BE2C (cell line): ENCODE results near the gene UBXN10.

ENCODE experiments used
- DNase-seq: peaks from one replicate; pipeline ENCODE4 v3.0.0-alpha.2; 2020
- H3K27me3 ChIP-seq: fragments of 250-450 bp; sonication (Bioruptor Pico); 2 replicates; pipeline ENCODE4 v1.5.1; 2020; ENCODE audit warnings: mild to moderate bottlenecking
- H3K36me3 ChIP-seq: fragments of 250-450 bp; sonication (Bioruptor Pico); 2 replicates; pipeline ENCODE4 v1.5.1; 2020; ENCODE audit warnings: mild to moderate bottlenecking
- H3K4me1 ChIP-seq: fragments of 250-450 bp; sonication (Bioruptor Pico); 2 replicates; pipeline ENCODE4 v1.5.1; 2020
- H3K4me3 ChIP-seq: 2 replicates; pipeline ENCODE4 v1.5.1; 2011; ENCODE audit warnings: low read depth, low read length
- H3K9me3 ChIP-seq: fragments of 250-450 bp; sonication (Bioruptor Pico); 2 replicates; pipeline ENCODE4 v1.5.1; 2020
- TF ChIP-seq, protein P1 (sequence below): IDR thresholded peaks from 2 replicates; pipeline ENCODE4 v1.5.1; 2012; ENCODE audit warnings: mild to moderate bottlenecking, low read depth, low read length

UBXN10 gene

DNA sequence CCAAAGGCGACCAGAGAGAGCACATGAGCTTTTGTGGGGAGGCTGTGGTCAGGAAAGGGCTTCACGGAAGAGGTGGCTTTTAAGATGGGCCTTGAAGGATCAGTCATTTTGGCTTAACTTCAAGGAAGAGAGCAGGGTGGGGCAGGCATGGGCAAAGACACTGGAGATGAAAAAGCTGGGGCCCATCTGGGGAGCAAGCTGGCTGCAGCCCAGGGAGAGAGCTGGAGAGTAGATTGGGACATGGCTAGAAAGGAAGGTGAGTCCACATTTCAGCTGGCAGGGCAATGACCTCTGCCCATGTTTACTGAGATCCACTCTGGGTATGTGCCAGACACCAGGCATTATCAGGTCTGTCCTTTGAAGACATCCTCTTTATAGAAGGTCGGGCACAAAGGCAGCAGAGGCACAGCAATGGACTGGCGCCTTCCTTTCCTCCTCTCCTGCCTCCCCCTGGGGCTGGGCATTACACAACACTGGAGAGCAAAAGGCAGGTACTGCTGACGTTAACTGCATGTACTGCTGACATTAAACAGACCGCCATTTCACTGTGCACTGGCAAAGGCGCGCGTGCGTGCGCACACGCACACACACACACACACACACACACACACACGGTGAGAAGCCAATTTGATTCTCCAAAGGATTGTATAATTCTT, 2.2 kb upstream of the UBXN10 start:
- Histone ChIP-seq H3K4me3 (no peak overlapping the region), H3K9me3 (no peaks in the 10 kb centered on the region), H3K27me3 (no peaks in the 10 kb centered on the region), H3K36me3 (no peaks in the 10 kb centered on the region), H3K4me1 (peaks cover 7% of the 10 kb centered on the region)
- TF ChIP-seq, protein P1, sequence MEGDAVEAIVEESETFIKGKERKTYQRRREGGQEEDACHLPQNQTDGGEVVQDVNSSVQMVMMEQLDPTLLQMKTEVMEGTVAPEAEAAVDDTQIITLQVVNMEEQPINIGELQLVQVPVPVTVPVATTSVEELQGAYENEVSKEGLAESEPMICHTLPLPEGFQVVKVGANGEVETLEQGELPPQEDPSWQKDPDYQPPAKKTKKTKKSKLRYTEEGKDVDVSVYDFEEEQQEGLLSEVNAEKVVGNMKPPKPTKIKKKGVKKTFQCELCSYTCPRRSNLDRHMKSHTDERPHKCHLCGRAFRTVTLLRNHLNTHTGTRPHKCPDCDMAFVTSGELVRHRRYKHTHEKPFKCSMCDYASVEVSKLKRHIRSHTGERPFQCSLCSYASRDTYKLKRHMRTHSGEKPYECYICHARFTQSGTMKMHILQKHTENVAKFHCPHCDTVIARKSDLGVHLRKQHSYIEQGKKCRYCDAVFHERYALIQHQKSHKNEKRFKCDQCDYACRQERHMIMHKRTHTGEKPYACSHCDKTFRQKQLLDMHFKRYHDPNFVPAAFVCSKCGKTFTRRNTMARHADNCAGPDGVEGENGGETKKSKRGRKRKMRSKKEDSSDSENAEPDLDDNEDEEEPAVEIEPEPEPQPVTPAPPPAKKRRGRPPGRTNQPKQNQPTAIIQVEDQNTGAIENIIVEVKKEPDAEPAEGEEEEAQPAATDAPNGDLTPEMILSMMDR: no peak
- peak; percentile 27 for DNase-seq

DNA sequence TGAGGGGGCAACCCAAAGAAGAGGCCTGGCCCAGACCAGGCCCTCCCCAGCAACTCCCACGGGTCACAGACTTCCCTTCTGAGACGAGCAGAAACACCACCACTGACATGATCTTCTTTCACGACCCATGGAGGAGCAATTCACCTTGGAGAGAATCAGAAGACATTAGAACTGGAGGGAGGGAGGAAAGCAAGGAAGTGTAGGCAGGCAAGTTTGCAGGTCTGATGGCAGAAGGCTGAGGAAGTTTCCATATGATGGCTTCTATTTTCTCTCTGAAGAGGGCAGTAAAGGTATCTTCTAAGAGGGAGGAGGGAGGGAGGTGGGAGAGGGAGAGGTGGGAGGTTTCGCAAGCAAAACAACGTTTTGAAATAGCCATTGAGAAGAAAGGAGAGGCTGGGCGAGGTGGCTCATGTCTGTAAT, 1.4 kb upstream of the UBXN10 start:
- peaks cover 7% of the 10 kb centered on the region for H3K4me1 ChIP-seq
- H3K36me3 ChIP-seq: no peaks in the 10 kb centered on the region
- no peak for DNase-seq
- H3K9me3 ChIP-seq: no peaks in the 10 kb centered on the region
- H3K4me3 ChIP-seq: no peak overlapping the region
- H3K27me3 ChIP-seq: no peaks in the 10 kb centered on the region
- TF ChIP-seq, protein P1: no peak

GRCh38 chr1:20184997-20185833, 681 bp upstream of the UBXN10 start:
- Histone ChIP-seq H3K4me3 (peak overlapping the region; percentile 26), H3K9me3 (no peaks in the 10 kb centered on the region), H3K36me3 (no peaks in the 10 kb centered on the region), H3K27me3 (no peaks in the 10 kb centered on the region), H3K4me1 (peaks cover 7% of the 10 kb centered on the region)
- TF ChIP-seq, protein P1: no peak
- peak; percentile 8 for DNase-seq

GRCh38 chr1:20187103-20187812, 1.4 kb downstream of the UBXN10 start:
- Histone ChIP-seq H3K36me3 (no peaks in the 10 kb centered on the region), H3K27me3 (no peaks in the 10 kb centered on the region), H3K4me1 (peaks cover 3% of the 10 kb centered on the region; the same call in 1 of the 2 replicates), H3K4me3 (no peak overlapping the region), H3K9me3 (no peaks in the 10 kb centered on the region)
- TF ChIP-seq, protein P1: no peak
- DNase-seq: no peak

DNA sequence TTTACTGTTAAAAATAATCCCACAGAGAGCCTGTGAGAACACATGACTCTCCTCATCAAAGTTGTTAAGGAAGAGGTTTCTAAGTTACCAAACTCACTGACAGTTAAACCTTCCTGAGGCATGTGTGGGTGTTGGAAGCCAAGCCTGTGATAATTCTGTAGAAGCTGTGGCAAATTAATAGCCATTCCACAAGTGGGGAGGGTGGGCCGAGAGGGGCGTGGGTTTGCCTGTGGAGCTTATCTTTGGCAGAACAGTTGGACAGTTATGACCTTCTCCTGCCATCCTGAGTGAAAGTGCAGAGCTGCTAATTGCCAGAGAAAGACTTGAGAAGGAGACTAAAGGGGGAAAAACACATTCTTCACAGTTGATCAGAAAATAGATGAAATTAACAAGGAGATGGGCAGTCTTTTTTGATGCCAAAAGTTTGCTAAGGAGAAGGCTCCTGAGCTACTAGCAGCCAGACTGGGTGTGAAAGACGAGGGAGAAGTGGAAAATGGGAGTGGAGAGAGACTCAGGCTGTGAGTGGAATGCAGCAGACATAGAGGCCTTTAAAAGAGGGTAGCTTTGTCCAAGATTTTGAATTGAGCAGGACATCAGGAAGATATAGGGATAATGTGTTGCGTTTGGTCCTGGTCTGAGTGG, 2.0 kb downstream of the UBXN10 start:
- no peak overlapping the region for H3K4me3 ChIP-seq
- no peaks in the 10 kb centered on the region for H3K9me3 ChIP-seq
- TF ChIP-seq, protein P1: no peak
- DNase-seq: no peak
- no peaks in the 10 kb centered on the region for H3K27me3 ChIP-seq
- H3K4me1 ChIP-seq: peaks cover 3% of the 10 kb centered on the region; the same call in 1 of the 2 replicates
- H3K36me3 ChIP-seq: no peaks in the 10 kb centered on the region
